OCI-LY3 (cell line): ENCODE measurements around the gene GTF3C4.

Experiments
- H2AFZ ChIP-seq: fragments of 200-600, 300-600 bp; shearing (Covaris generic); 2 replicates; pipeline ENCODE4 v1.6.0; 2014; ENCODE audit warnings: antibody characterized with exemption, low read depth, low read length
- H3K27ac ChIP-seq: fragments of 200-600, 300-600 bp; sonication (generic); 2 replicates; pipeline ENCODE4 v1.5.1; 2014; ENCODE audit warnings: mild to moderate bottlenecking, low read length, moderate library complexity, mixed read lengths
- H3K27me3 ChIP-seq: fragments of 200-600, 300-600 bp; sonication (generic); 2 replicates; pipeline ENCODE4 v1.6.1; 2014; ENCODE audit warnings: low read depth, low read length, mixed read lengths
- H3K36me3 ChIP-seq: fragments of 200-600, 300-600 bp; sonication (generic); replicated peaks from 2 replicates; pipeline ENCODE3; 2014; ENCODE audit warnings: low read depth, low read length, mixed read lengths
- H3K4me1 ChIP-seq: fragments of 300-600, 200-600 bp; sonication (generic); 2 replicates; pipeline ENCODE4 v1.6.1; 2014; ENCODE audit warnings: low read length, mixed read lengths
- H3K4me2 ChIP-seq: fragments of 200-600, 300-600 bp; sonication (generic); 2 replicates; pipeline ENCODE4 v1.6.1; 2014; ENCODE audit warnings: low read length, mixed read lengths
- H3K4me3 ChIP-seq: fragments of 300-600, 200-600 bp; sonication (generic); 2 replicates; pipeline ENCODE4 v1.5.1; 2014; ENCODE audit warnings: antibody characterized with exemption, mild to moderate bottlenecking, low read length, moderate library complexity
- H3K79me2 ChIP-seq: fragments of 300-600, 200-600 bp; shearing (Covaris generic); 2 replicates; pipeline ENCODE4 v1.6.1; 2014; ENCODE audit warnings: mild to moderate bottlenecking, low read length, mixed read lengths
- H3K9ac ChIP-seq: fragments of 300-600, 200-600 bp; shearing (Covaris generic); 2 replicates; pipeline ENCODE4 v1.6.0; 2014; ENCODE audit warnings: mild to moderate bottlenecking, low read length, moderate library complexity
- H3K9me3 ChIP-seq: fragments of 200-600, 300-600 bp; shearing (Covaris generic); 2 replicates; pipeline ENCODE4 v1.6.1; 2014; ENCODE audit warnings: low read length, mixed read lengths; ENCODE audit not compliant: insufficient read depth
- H4K20me1 ChIP-seq: fragments of 200-600, 300-600 bp; sonication (generic); 2 replicates; pipeline ENCODE4 v1.6.1; 2016; ENCODE audit warnings: low read length, mixed read lengths; ENCODE audit not compliant: insufficient read depth
- EZH2phosphoT487 ChIP-seq: fragments of 200-600 bp; shearing (Covaris generic); IDR thresholded peaks from 2 replicates; pipeline ENCODE4 v1.6.1; 2018; ENCODE audit warnings: antibody characterized with exemption, mixed run types, low read depth
- TF ChIP-seq, protein P1 (sequence below): fragments of 200-600, 300-600 bp; sonication (generic); IDR thresholded peaks from 2 replicates; pipeline ENCODE4 v1.5.1; 2014; ENCODE audit warnings: antibody characterized with exemption, low read length, low read depth

GTF3C4 gene

GRCh38 chr9:132631280-132631679 is 39.0 kb upstream of the GTF3C4 start:
- Histone ChIP-seq H3K9ac (no peak overlapping the region), H3K4me1 (no peaks in the 10 kb centered on the region), H3K4me3 (no peak overlapping the region), H3K79me2 (no peaks in the 10 kb centered on the region), H2AFZ (no peak overlapping the region), H3K27me3 (no peaks in the 10 kb centered on the region), H3K27ac (no peak overlapping the region), H4K20me1 (no peaks in the 10 kb centered on the region), H3K36me3 (peaks cover 42% of the 10 kb centered on the region), H3K4me2 (no peak overlapping the region), H3K9me3 (no peaks in the 10 kb centered on the region)
- no peak for TF ChIP-seq EZH2phosphoT487
- TF ChIP-seq, protein P1, sequence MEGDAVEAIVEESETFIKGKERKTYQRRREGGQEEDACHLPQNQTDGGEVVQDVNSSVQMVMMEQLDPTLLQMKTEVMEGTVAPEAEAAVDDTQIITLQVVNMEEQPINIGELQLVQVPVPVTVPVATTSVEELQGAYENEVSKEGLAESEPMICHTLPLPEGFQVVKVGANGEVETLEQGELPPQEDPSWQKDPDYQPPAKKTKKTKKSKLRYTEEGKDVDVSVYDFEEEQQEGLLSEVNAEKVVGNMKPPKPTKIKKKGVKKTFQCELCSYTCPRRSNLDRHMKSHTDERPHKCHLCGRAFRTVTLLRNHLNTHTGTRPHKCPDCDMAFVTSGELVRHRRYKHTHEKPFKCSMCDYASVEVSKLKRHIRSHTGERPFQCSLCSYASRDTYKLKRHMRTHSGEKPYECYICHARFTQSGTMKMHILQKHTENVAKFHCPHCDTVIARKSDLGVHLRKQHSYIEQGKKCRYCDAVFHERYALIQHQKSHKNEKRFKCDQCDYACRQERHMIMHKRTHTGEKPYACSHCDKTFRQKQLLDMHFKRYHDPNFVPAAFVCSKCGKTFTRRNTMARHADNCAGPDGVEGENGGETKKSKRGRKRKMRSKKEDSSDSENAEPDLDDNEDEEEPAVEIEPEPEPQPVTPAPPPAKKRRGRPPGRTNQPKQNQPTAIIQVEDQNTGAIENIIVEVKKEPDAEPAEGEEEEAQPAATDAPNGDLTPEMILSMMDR, result no peak

GRCh38 chr9:132631685-132632084 is 38.6 kb upstream of the GTF3C4 start:
- no peak overlapping the region for H3K27ac ChIP-seq
- H3K9ac ChIP-seq, result no peak overlapping the region
- H3K27me3 ChIP-seq, result no peaks in the 10 kb centered on the region
- H2AFZ ChIP-seq, result no peak overlapping the region
- TF ChIP-seq, protein P1, result no peak
- no peak for TF ChIP-seq EZH2phosphoT487
- no peaks in the 10 kb centered on the region for H4K20me1 ChIP-seq
- no peak overlapping the region for H3K4me2 ChIP-seq
- no peaks in the 10 kb centered on the region for H3K9me3 ChIP-seq
- no peaks in the 10 kb centered on the region for H3K79me2 ChIP-seq
- H3K4me3 ChIP-seq, result no peak overlapping the region
- H3K36me3 ChIP-seq, result peaks cover 41% of the 10 kb centered on the region
- H3K4me1 ChIP-seq, result no peaks in the 10 kb centered on the region

GRCh38 chr9:132632413-132633129 is 37.7 kb upstream of the GTF3C4 start:
- Histone ChIP-seq H4K20me1 (no peaks in the 10 kb centered on the region), H3K4me3 (no peak overlapping the region), H3K4me2 (no peak overlapping the region), H3K27ac (no peak overlapping the region), H3K4me1 (no peaks in the 10 kb centered on the region), H3K36me3 (peaks cover 39% of the 10 kb centered on the region), H3K27me3 (no peaks in the 10 kb centered on the region), H2AFZ (no peak overlapping the region), H3K79me2 (no peaks in the 10 kb centered on the region), H3K9ac (no peak overlapping the region), H3K9me3 (no peaks in the 10 kb centered on the region)
- TF ChIP-seq, protein P1, result no peak
- TF ChIP-seq EZH2phosphoT487, result no peak

GRCh38 chr9:132634327-132634726 is 35.9 kb upstream of the GTF3C4 start:
- Histone ChIP-seq H3K79me2 (no peaks in the 10 kb centered on the region), H3K4me2 (no peak overlapping the region), H3K27me3 (no peaks in the 10 kb centered on the region), H3K4me1 (no peaks in the 10 kb centered on the region), H3K9me3 (no peaks in the 10 kb centered on the region), H3K4me3 (no peak overlapping the region), H4K20me1 (no peaks in the 10 kb centered on the region), H3K9ac (no peak overlapping the region), H3K27ac (no peak overlapping the region), H3K36me3 (peaks cover 38% of the 10 kb centered on the region), H2AFZ (no peak overlapping the region)
- TF ChIP-seq, protein P1, result no peak
- TF ChIP-seq EZH2phosphoT487, result no peak
